ENCODE measurements around the gene ZFYVE28. TPM values are rescaled to one million over a fixed set of nuclear protein-coding genes. Genes with fewer than 3 reads are reported as not detected.

ZFYVE28 gene
- total RNA-seq, 1 donor from 2014 or later: 3.3 TPM

GRCh38 chr4:2352171-2352570 lies 66.3 kb downstream of the ZFYVE28 start:
- Mint-ChIP-seq H3K9me3 (ENCODE audit: low read depth) (peaks cover 3% of the 10 kb centered on the region), H3K4me1 (ENCODE audit: low read depth) (no peaks in the 10 kb centered on the region), H3K36me3 (ENCODE audit: low read depth) (no peaks in the 10 kb centered on the region), H3K4me3 (ENCODE audit: unreplicated experiment) (no peak overlapping the region), H3K27ac (ENCODE audit: unreplicated experiment) (no peak overlapping the region), H3K27me3 (ENCODE audit: low read depth) (peaks cover 6% of the 10 kb centered on the region)
- TF ChIP-seq, protein P1, sequence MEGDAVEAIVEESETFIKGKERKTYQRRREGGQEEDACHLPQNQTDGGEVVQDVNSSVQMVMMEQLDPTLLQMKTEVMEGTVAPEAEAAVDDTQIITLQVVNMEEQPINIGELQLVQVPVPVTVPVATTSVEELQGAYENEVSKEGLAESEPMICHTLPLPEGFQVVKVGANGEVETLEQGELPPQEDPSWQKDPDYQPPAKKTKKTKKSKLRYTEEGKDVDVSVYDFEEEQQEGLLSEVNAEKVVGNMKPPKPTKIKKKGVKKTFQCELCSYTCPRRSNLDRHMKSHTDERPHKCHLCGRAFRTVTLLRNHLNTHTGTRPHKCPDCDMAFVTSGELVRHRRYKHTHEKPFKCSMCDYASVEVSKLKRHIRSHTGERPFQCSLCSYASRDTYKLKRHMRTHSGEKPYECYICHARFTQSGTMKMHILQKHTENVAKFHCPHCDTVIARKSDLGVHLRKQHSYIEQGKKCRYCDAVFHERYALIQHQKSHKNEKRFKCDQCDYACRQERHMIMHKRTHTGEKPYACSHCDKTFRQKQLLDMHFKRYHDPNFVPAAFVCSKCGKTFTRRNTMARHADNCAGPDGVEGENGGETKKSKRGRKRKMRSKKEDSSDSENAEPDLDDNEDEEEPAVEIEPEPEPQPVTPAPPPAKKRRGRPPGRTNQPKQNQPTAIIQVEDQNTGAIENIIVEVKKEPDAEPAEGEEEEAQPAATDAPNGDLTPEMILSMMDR (IDR thresholded peaks at IDR 0.05): no peak
- peak; percentile 71 for DNase-seq (ENCODE audit: low spot score)

GRCh38 chr4:2350982-2351381 lies 67.5 kb downstream of the ZFYVE28 start:
- Mint-ChIP-seq H3K27ac (ENCODE audit: unreplicated experiment) (no peak overlapping the region), H3K27me3 (ENCODE audit: low read depth) (peaks cover 5% of the 10 kb centered on the region), H3K9me3 (ENCODE audit: low read depth) (peaks cover 9% of the 10 kb centered on the region), H3K4me1 (ENCODE audit: low read depth) (no peaks in the 10 kb centered on the region), H3K36me3 (ENCODE audit: low read depth) (no peaks in the 10 kb centered on the region), H3K4me3 (ENCODE audit: unreplicated experiment) (no peak overlapping the region)
- TF ChIP-seq, protein P1 (IDR thresholded peaks at IDR 0.05): no peak
- DNase-seq (ENCODE audit: low spot score): peak; percentile 49

GRCh38 chr4:2348786-2349185 lies 69.7 kb downstream of the ZFYVE28 start:
- Mint-ChIP-seq H3K4me1 (ENCODE audit: low read depth) (no peaks in the 10 kb centered on the region), H3K27me3 (ENCODE audit: low read depth) (peaks cover 5% of the 10 kb centered on the region), H3K4me3 (ENCODE audit: unreplicated experiment) (no peak overlapping the region), H3K27ac (ENCODE audit: unreplicated experiment) (no peak overlapping the region), H3K36me3 (ENCODE audit: low read depth) (peaks cover 3% of the 10 kb centered on the region), H3K9me3 (ENCODE audit: low read depth) (peaks cover 17% of the 10 kb centered on the region)
- TF ChIP-seq, protein P1 (IDR thresholded peaks at IDR 0.05): no peak
- DNase-seq (ENCODE audit: low spot score): no peak

DNA sequence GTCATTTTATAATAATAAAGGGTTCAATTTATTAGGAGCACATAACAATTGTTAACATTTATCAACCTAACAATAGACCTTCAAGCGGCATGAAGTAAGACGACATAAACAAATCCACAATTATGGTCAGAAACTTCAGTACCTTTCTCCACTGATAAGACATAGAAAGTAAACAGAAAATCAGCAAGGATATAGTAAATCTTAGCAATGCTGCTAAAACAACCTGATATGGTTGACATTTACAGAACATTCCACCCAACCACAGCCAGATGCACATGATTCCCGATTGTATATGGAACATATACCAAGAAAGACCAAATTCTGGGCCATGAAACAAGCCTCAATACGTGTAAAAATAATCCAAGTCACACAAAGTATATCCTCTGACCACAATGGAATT lies 71.3 kb downstream of the ZFYVE28 start:
- Mint-ChIP-seq H3K9me3 (ENCODE audit: low read depth) (peaks cover 17% of the 10 kb centered on the region), H3K4me3 (ENCODE audit: unreplicated experiment) (no peak overlapping the region), H3K27me3 (ENCODE audit: low read depth) (peaks cover 7% of the 10 kb centered on the region), H3K27ac (ENCODE audit: unreplicated experiment) (no peak overlapping the region), H3K4me1 (ENCODE audit: low read depth) (no peaks in the 10 kb centered on the region), H3K36me3 (ENCODE audit: low read depth) (peaks cover 5% of the 10 kb centered on the region)
- TF ChIP-seq, protein P1 (IDR thresholded peaks at IDR 0.05): no peak
- no peak for DNase-seq (ENCODE audit: low spot score)

- Mint-ChIP-seq H3K4me3 (ENCODE audit: unreplicated experiment) (no peak overlapping the region), H3K9me3 (ENCODE audit: low read depth) (peaks cover 17% of the 10 kb centered on the region), H3K27me3 (ENCODE audit: low read depth) (peaks cover 7% of the 10 kb centered on the region), H3K4me1 (ENCODE audit: low read depth) (no peaks in the 10 kb centered on the region), H3K36me3 (ENCODE audit: low read depth) (peaks cover 9% of the 10 kb centered on the region), H3K27ac (ENCODE audit: unreplicated experiment) (no peak overlapping the region)
- TF ChIP-seq, protein P1 (IDR thresholded peaks at IDR 0.05): no peak
- DNase-seq (ENCODE audit: low spot score): peak; percentile 42
Measured at GRCh38 chr4:2343476-2343875, 75.0 kb downstream of the ZFYVE28 start.
